Measurements from ENCODE around the gene ZNF182. TPM values are rescaled to one million over a fixed set of nuclear protein-coding genes. Genes with fewer than 3 reads are reported as not detected.
"Not testable (repeated sequence)": the region's sequence is repeated elsewhere in the genome, so short reads cannot be mapped to it uniquely, and the experiment has no call there.

ZNF182 gene
- total RNA-seq, 6 donors from 2014 or later, result 4.5 to 13.6 (median 5.0) TPM

DNA sequence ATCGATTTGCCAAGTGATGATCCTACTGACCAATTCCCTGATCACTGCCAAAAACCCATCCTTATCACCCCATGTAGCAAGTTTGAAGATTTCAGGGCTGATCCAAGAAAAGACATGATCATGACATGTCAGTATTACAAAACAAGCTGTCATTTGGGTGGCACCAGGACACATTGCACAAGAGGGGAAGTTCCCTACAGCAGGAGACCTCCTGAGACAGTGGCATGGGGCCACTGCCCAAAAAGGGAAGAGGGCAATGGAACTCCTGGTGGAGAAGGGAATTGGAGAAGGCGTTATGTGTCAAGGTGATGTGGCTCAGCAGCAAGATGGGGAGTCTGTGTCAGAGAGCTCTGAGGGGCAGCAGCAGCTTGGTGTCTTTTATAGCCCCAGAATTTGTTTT lies 43.4 kb downstream of the ZNF182 start:
- H3K9me3 ChIP-seq, result peaks cover 0 to 14% (median 0%) of the 10 kb centered on the region in 4 donors
- TF ChIP-seq, protein P1, sequence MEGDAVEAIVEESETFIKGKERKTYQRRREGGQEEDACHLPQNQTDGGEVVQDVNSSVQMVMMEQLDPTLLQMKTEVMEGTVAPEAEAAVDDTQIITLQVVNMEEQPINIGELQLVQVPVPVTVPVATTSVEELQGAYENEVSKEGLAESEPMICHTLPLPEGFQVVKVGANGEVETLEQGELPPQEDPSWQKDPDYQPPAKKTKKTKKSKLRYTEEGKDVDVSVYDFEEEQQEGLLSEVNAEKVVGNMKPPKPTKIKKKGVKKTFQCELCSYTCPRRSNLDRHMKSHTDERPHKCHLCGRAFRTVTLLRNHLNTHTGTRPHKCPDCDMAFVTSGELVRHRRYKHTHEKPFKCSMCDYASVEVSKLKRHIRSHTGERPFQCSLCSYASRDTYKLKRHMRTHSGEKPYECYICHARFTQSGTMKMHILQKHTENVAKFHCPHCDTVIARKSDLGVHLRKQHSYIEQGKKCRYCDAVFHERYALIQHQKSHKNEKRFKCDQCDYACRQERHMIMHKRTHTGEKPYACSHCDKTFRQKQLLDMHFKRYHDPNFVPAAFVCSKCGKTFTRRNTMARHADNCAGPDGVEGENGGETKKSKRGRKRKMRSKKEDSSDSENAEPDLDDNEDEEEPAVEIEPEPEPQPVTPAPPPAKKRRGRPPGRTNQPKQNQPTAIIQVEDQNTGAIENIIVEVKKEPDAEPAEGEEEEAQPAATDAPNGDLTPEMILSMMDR (IDR thresholded peaks at IDR 0.05), result no peak
- no peak for TF ChIP-seq POLR2AphosphoS5 (IDR thresholded peaks at IDR 0.05)
- TF ChIP-seq POLR2A (IDR thresholded peaks at IDR 0.05), result no peak
- no peak for TF ChIP-seq EP300 (IDR thresholded peaks at IDR 0.05)
- no peaks in the 10 kb centered on the region for H3K4me1 ChIP-seq
- DNase-seq (peak in 1 of 2 donors; percentile 25), ATAC-seq (ENCODE audit: low FRiP score in 2 of 2) (no peak)
- H3K27ac ChIP-seq, result no peak overlapping the region
- 69 to 82% methylated on average over 1 to 2 of the region's 2 CpGs for WGBS, 2 donors
- H3K36me3 ChIP-seq, result no peaks in the 10 kb centered on the region
- no peaks in the 10 kb centered on the region for H3K27me3 ChIP-seq
- H3K4me3 ChIP-seq, result no peak overlapping the region

DNA sequence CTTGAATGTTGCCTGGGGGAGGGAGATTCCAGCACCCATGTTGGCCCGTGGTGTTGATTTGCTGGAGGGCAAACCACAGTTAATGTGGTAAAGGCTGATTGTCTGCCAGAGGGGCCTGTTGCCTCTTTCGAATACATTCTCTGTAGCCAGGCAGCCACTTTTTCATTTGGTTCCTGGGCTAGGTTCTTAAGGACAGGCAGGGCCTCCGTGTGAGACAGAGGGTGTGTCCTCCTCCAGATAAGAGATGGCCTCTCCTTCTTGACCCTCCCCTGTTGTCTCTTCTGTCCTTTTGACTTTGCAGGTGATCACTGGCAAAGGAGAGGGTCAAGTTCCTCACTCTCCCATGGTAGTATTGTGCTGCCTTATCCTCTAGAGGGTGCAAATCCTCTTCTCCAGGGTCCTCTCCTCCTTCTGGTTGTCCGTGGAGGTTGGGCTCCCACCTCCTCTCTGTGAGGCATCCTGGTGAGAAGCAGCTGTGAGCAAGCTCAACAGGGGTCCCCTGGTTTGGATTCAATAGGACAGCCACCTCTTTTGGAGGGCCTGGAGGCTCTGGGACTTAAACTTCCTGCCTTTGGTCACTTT lies 44.9 kb downstream of the ZNF182 start:
- Histone ChIP-seq H3K4me3 (no peak overlapping the region), H3K36me3 (no peaks in the 10 kb centered on the region), H3K27ac (no peak overlapping the region), H3K9me3 (peaks cover 0 to 3% (median 0%) of the 10 kb centered on the region in 4 donors), H3K27me3 (no peaks in the 10 kb centered on the region), H3K4me1 (no peaks in the 10 kb centered on the region)
- ATAC-seq (ENCODE audit: low FRiP score in 2 of 2) (peak in 1 of 2 donors; percentile 47), DNase-seq (no peak)
- TF ChIP-seq, protein P1 (IDR thresholded peaks at IDR 0.05), result peak in 1 of 6 experiments; percentile 28
- TF ChIP-seq POLR2A (IDR thresholded peaks at IDR 0.05), result no peak
- 33% methylated on average over 4 of the region's 4 CpGs; no CpG with 5 or more reads in 1 of the 2 donors for WGBS, 2 donors

DNA sequence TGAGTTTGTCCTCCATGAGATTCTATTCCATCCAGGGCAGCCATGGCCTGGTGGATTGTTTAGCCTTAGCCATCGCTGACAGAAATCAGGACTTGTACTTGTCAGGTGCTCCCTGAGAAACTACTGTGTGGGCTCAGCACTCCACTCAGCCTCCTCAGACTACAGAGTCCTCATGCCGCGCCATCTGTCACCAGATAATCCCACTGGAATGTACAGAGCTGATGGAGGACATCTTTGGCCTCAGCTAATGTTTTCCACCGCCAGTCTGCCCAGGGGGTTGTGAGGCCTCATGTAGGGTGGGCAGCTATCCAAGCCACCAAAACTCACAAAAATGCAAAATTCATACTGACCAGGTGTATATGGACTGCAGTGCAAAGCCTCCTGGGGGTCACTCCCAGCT lies 45.6 kb downstream of the ZNF182 start:
- H3K36me3 ChIP-seq; H3K4me3 ChIP-seq; H3K27me3 ChIP-seq; ATAC-seq (ENCODE audit: low FRiP score in 2 of 2); H3K4me1 ChIP-seq; H3K27ac ChIP-seq; H3K9me3 ChIP-seq; DNase-seq: not testable (repeated sequence)
- WGBS, 2 donors, result 96% methylated on average over 3 of the region's 4 CpGs; no CpG with 5 or more reads in 1 of the 2 donors

DNA sequence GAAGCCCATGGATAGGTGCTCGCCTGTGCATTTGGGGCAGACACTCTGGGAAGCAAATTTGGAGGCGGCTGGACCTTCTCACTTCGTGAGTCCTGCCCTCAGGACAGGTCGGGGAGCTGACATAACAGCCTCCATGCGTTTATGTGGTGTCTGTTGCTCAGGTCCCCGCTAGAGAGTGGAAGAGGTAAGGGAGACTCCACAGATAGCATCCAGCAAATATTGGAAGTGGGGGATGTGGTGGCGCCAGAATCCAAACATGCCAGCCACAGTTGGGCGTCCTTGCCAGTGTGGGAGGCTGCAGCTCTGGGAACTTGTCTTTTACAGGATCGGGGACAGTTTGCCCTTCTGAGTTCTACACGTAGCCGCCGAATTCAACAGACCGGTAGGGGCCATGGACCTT lies 47.8 kb downstream of the ZNF182 start:
- Histone ChIP-seq H3K9me3 (peaks cover 0 to 11% (median 3%) of the 10 kb centered on the region in 4 donors), H3K4me3 (no peak overlapping the region), H3K36me3 (no peaks in the 10 kb centered on the region), H3K27me3 (no peaks in the 10 kb centered on the region), H3K27ac (no peak overlapping the region), H3K4me1 (no peaks in the 10 kb centered on the region)
- no peak for DNase-seq
- TF ChIP-seq, protein P1 (IDR thresholded peaks at IDR 0.05), result no peak
- no peak for TF ChIP-seq POLR2A (IDR thresholded peaks at IDR 0.05)
- no peak for TF ChIP-seq POLR2AphosphoS5 (IDR thresholded peaks at IDR 0.05)
- TF ChIP-seq EP300 (IDR thresholded peaks at IDR 0.05), result no peak
- 82% methylated on average over 13 of the region's 13 CpGs; no CpG with 5 or more reads in 1 of the 2 donors for WGBS, 2 donors
- ATAC-seq (ENCODE audit: low FRiP score in 2 of 2), result no peak

DNA sequence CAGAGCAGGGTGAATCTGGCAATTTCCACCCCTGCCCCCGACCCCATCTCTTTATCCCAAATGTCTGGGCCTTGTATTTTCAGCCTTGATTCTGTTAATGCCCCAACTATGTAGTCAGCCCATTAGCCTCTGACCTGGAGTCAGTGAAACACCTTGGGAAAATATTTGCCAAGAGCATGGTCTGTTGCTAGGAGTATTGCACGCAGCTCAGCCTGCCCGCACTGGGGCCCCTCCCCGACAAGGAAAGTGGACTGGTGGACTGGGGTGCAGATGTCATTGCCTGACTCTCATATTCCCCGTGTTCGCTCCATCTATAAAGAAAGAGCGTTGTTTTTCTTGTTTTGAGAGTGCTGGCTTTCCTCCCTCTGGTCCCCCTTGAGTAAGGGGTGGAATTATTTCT lies 48.5 kb downstream of the ZNF182 start:
- not testable (repeated sequence) for ATAC-seq (ENCODE audit: low FRiP score in 2 of 2)

DNA sequence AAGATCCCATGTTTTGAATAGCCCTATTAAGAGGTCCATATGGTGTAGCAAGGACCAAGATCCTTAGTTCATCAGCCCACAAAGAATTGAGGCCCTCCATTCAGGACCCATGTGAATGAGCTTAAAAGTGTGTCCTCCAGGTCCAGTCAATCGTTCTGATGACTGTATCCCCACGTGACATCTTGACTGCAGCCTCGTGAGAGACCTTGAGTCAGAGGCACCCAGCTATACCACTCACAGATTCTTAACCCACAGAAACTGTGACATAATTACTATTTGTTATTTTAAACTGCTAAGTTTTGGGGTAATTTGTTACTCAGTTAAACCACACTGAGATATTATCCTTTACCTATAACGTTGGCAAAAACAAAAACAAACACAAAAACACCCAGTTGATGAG lies 62.4 kb downstream of the ZNF182 start:
- TF ChIP-seq POLR2AphosphoS5 (IDR thresholded peaks at IDR 0.05) (no peak), EP300 (IDR thresholded peaks at IDR 0.05) (no peak), POLR2A (IDR thresholded peaks at IDR 0.05) (no peak)
- TF ChIP-seq, protein P1 (IDR thresholded peaks at IDR 0.05), result no peak
- DNase-seq (no peak), ATAC-seq (ENCODE audit: low FRiP score in 2 of 2) (no peak)
- 47 to 85% methylated on average over 4 of the region's 4 CpGs for WGBS, 2 donors
- H3K27me3 ChIP-seq, result no peaks in the 10 kb centered on the region
- peaks cover 0 to 11% (median 0%) of the 10 kb centered on the region in 4 donors for H3K9me3 ChIP-seq
- no peaks in the 10 kb centered on the region for H3K36me3 ChIP-seq
- no peak overlapping the region for H3K4me3 ChIP-seq
- H3K4me1 ChIP-seq, result no peaks in the 10 kb centered on the region
- H3K27ac ChIP-seq, result no peak overlapping the region

More for the DNA sequence above, 48.5 kb downstream of the ZNF182 start:
- not testable (repeated sequence) for H3K36me3 ChIP-seq, H3K4me3 ChIP-seq, H3K27me3 ChIP-seq, DNase-seq, H3K4me1 ChIP-seq, H3K27ac ChIP-seq
- WGBS, 2 donors, result 64 to 86% methylated on average over 1 to 6 of the region's 7 CpGs
- H3K9me3 ChIP-seq, result peaks cover 0 to 18% (median 3%) of the 10 kb centered on the region in 4 donors

All from upper lobe of left lung (tissue), 6 donors.